Measurements from ENCODE around the gene HRAS. TPM values are rescaled to one million over a fixed set of nuclear protein-coding genes. Genes with fewer than 3 reads are reported as not detected.

The HRAS gene
- total RNA-seq, 1 experiment from 2014 or later: 128 TPM

- Histone ChIP-seq H3K9me2 (replicated peaks; ENCODE audit: low read length) (no peaks in the 10 kb centered on the region), H3K27me3 (ENCODE audit: low read length) (no peaks in the 10 kb centered on the region), H3K4me2 (ENCODE audit: low read length) (no peak overlapping the region), H3K9me3 (ENCODE audit: low read length) (no peaks in the 10 kb centered on the region), H3K79me2 (ENCODE audit: low read length) (peaks cover 50% of the 10 kb centered on the region), H3K36me3 (ENCODE audit: low read depth, low read length) (no peaks in the 10 kb centered on the region), H3K4me3 (ENCODE audit: low read length) (no peak overlapping the region), H3K27ac (ENCODE audit: low read length) (no peak overlapping the region), H3F3A (ENCODE audit: low read length, unreplicated experiment) (no peaks in the 10 kb centered on the region), H4K20me1 (ENCODE audit: low read length) (0 out of 2 replicates have a peak, but pooled peaks cover 5% of the 10 kb centered on the region), H3K4me1 (ENCODE audit: insufficient read depth, low read length) (peaks cover 31% of the 10 kb centered on the region), H3K9ac (ENCODE audit: low read length) (no peak overlapping the region), H2AFZ (ENCODE audit: low read length) (no peak overlapping the region)
- ChIA-PET CTCF (no interaction called here), POLR2A (ENCODE audit: unreplicated experiment) (no interaction called here)
- TF ChIP-seq EZH2phosphoT487 (IDR thresholded peaks at IDR 0.05; ENCODE audit: borderline replicate concordance, low read length) (no peak), EZH2 (IDR thresholded peaks at IDR 0.05; ENCODE audit: low read length, unreplicated experiment) (no peak)
- DNase-seq: no peak
- intact Hi-C loops (cut with micrococcal nuclease): loop anchor here (10.0 kb wide), 1 partner anchor 52 kb away; the partner anchor contains the start of gene IRF7
- no TSS peak for BruUV-seq (replicated peaks)
- ATAC-seq: no peak
Observed at GRCh38 chr11:563066-563811, 27.9 kb upstream of the HRAS start.

- Histone ChIP-seq H3K79me2 (ENCODE audit: low read length) (peaks cover 41% of the 10 kb centered on the region), H3K9ac (ENCODE audit: low read length) (peak overlapping the region; percentile 81), H3K36me3 (ENCODE audit: low read depth, low read length) (no peaks in the 10 kb centered on the region), H3K4me2 (ENCODE audit: low read length) (peak overlapping the region; percentile 99), H2AFZ (ENCODE audit: low read length) (no peak overlapping the region), H3K27ac (ENCODE audit: low read length) (0 out of 2 replicates have a peak overlapping the region, but pooled peaks have one; percentile 45), H3K27me3 (ENCODE audit: low read length) (no peaks in the 10 kb centered on the region), H4K20me1 (ENCODE audit: low read length) (0 out of 2 replicates have a peak, but pooled peaks cover 1% of the 10 kb centered on the region), H3F3A (ENCODE audit: low read length, unreplicated experiment) (no peaks in the 10 kb centered on the region), H3K9me2 (replicated peaks; ENCODE audit: low read length) (no peaks in the 10 kb centered on the region), H3K9me3 (ENCODE audit: low read length) (no peaks in the 10 kb centered on the region), H3K4me1 (ENCODE audit: insufficient read depth, low read length) (peaks cover 26% of the 10 kb centered on the region), H3K4me3 (ENCODE audit: low read length) (peak overlapping the region; percentile 89)
- DNase-seq (no peak), ATAC-seq (no peak; the same call in 1 of the 2 replicates)
- ChIA-PET CTCF (interaction anchor here (1.0 kb wide), 1 partner anchor 166 kb away, joined by 3 read pairs; no protein-coding TSS in a partner anchor), POLR2A (ENCODE audit: unreplicated experiment) (interaction anchor here (0.6 kb wide), 1 partner anchor 14 kb away, joined by 4 read pairs; the partner anchor contains the start of gene PHRF1)
- no peak for TF ChIP-seq EZH2phosphoT487 (IDR thresholded peaks at IDR 0.05; ENCODE audit: borderline replicate concordance, low read length)
- TF ChIP-seq EZH2 (IDR thresholded peaks at IDR 0.05; ENCODE audit: low read length, unreplicated experiment): no peak
- TF ChIP-seq CTCF (conservative IDR thresholded peaks at IDR 0.05; ENCODE audit: low read depth, low read length): no peak
- intact Hi-C loops (cut with micrococcal nuclease): loop anchor here (10.0 kb wide), 1 partner anchor 53 kb away; the partner anchor contains the start of gene IRF7
- BruUV-seq (replicated peaks): TSS peak; percentile 54
Observed at GRCh38 chr11:562046-562645, 26.8 kb upstream of the HRAS start.

GRCh38 chr11:561148-562003, 26.0 kb upstream of the HRAS start:
- Histone ChIP-seq H3K4me1 (ENCODE audit: insufficient read depth, low read length) (peaks cover 24% of the 10 kb centered on the region), H3F3A (ENCODE audit: low read length, unreplicated experiment) (no peaks in the 10 kb centered on the region), H3K4me3 (ENCODE audit: low read length) (peak overlapping the region; percentile 89), H3K4me2 (ENCODE audit: low read length) (peak overlapping the region; percentile 99), H3K9me2 (replicated peaks; ENCODE audit: low read length) (no peaks in the 10 kb centered on the region), H2AFZ (ENCODE audit: low read length) (peak overlapping the region; percentile 72), H3K9ac (ENCODE audit: low read length) (peak overlapping the region; percentile 81), H3K27ac (ENCODE audit: low read length) (peak overlapping the region; percentile 45), H3K9me3 (ENCODE audit: low read length) (no peaks in the 10 kb centered on the region), H3K79me2 (ENCODE audit: low read length) (peaks cover 33% of the 10 kb centered on the region), H3K27me3 (ENCODE audit: low read length) (no peaks in the 10 kb centered on the region), H4K20me1 (ENCODE audit: low read length) (no peaks in the 10 kb centered on the region), H3K36me3 (ENCODE audit: low read depth, low read length) (no peaks in the 10 kb centered on the region)
- DNase-seq: peak; percentile 66
- no peak for TF ChIP-seq EZH2phosphoT487 (IDR thresholded peaks at IDR 0.05; ENCODE audit: borderline replicate concordance, low read length)
- no peak for TF ChIP-seq EZH2 (IDR thresholded peaks at IDR 0.05; ENCODE audit: low read length, unreplicated experiment)
- no peak for TF ChIP-seq CTCF (conservative IDR thresholded peaks at IDR 0.05; ENCODE audit: low read depth, low read length)
- no TSS peak for BruUV-seq (replicated peaks)
- CTCF ChIA-PET: interaction anchor here (1.0 kb wide), 1 partner anchor 166 kb away, joined by 3 read pairs; no protein-coding TSS in a partner anchor
- intact Hi-C loops (cut with micrococcal nuclease): loop anchor here (10.0 kb wide), 1 partner anchor 53 kb away; the partner anchor contains the start of gene IRF7
- POLR2A ChIA-PET (ENCODE audit: unreplicated experiment): interaction anchor here (0.6 kb wide), 1 partner anchor 14 kb away, joined by 4 read pairs; the partner anchor contains the start of gene PHRF1
- ATAC-seq: peak; percentile 50
